Inferior parietal cortex (tissue), 1 donor: ENCODE data around the gene ZNF93.
"Not testable (repeated sequence)": the region's sequence is repeated elsewhere in the genome, so short reads cannot be mapped to it uniquely, and the experiment has no call there.

Experiments used
- DNase-seq: peaks from one replicate; pipeline ENCODE4 v3.0.0-alpha.2; 2016; ENCODE audit errors: extremely low spot score

ZNF93 gene

GRCh38 chr19:19937403-19937802 is 36.7 kb downstream of the ZNF93 start:
- DNase-seq: no peak

- no peak for DNase-seq
These were observed 37.7 kb downstream of the ZNF93 start for GRCh38 chr19:19938449-19938848.

GRCh38 chr19:19943848-19944582 is 43.3 kb downstream of the ZNF93 start:
- DNase-seq: no peak

GRCh38 chr19:19944583-19944880 is 43.8 kb downstream of the ZNF93 start:
- DNase-seq: no peak

GRCh38 chr19:19946226-19946625 is 45.5 kb downstream of the ZNF93 start:
- no peak for DNase-seq

GRCh38 chr19:19948800-19949199 is 48.1 kb downstream of the ZNF93 start:
- no peak for DNase-seq

- no peak for DNase-seq
These were observed 54.5 kb downstream of the ZNF93 start for GRCh38 chr19:19955208-19955607.

GRCh38 chr19:19956434-19957075 is 55.8 kb downstream of the ZNF93 start:
- DNase-seq: no peak

GRCh38 chr19:19957766-19958165 is 57.0 kb downstream of the ZNF93 start:
- not testable (repeated sequence) for DNase-seq

GRCh38 chr19:19959151-19959799 is 58.5 kb downstream of the ZNF93 start:
- DNase-seq: peak; percentile 78

GRCh38 chr19:19964416-19964815 is 63.7 kb downstream of the ZNF93 start:
- DNase-seq: no peak

GRCh38 chr19:19966126-19966525 is 65.4 kb downstream of the ZNF93 start:
- DNase-seq: not testable (repeated sequence)

- no peak for DNase-seq
These were observed 66.1 kb downstream of the ZNF93 start for GRCh38 chr19:19966862-19967261.
